Cardiac fibroblast (primary cell): ENCODE data around the gene ZSWIM2.

Source experiments
- DNase-seq, 2 donors: peaks; one replicate each; pipeline versions ENCODE4 v3.0.0 to v3.0.0-alpha.2; 2010; ENCODE audit warnings: low read depth in 2 of 2
- H3K4me3 ChIP-seq, 2 donors: replicated peaks in 1 of 2; 1 replicate in 1 of 2; 2 replicates in 1 of 2; pipeline ENCODE4 v1.5.1; 2011; ENCODE audit warnings: low read depth in 2 of 2, low read length in 2 of 2, mild to moderate bottlenecking in 2 of 2, moderate library complexity in 1 of 2
- TF ChIP-seq, protein P1 (sequence below): IDR thresholded peaks from one replicate; pipeline ENCODE4 v1.5.1; 2011; ENCODE audit warnings: low read depth, mild to moderate bottlenecking, low read length, inconsistent platforms

ZSWIM2 gene

DNA sequence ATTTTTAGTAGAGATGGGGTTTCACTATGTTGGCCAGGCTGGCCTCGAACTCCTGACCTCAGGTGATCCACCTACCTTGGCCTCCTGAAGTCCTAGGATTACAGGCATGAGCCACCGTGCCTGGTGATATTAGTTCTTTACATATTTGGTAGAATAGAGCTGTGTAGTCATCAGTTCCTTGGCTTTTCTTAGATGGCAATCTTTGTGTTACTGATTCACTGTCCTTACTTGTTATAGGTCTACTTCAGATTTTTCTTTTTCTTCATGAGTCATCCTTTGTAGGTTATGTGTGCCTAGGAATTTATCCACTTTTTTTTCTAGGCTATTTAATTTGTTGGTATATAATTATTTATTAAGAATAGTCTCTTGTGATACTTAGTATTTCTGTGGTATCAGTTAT, 30.3 kb upstream of the ZSWIM2 start:
- TF ChIP-seq, protein P1, sequence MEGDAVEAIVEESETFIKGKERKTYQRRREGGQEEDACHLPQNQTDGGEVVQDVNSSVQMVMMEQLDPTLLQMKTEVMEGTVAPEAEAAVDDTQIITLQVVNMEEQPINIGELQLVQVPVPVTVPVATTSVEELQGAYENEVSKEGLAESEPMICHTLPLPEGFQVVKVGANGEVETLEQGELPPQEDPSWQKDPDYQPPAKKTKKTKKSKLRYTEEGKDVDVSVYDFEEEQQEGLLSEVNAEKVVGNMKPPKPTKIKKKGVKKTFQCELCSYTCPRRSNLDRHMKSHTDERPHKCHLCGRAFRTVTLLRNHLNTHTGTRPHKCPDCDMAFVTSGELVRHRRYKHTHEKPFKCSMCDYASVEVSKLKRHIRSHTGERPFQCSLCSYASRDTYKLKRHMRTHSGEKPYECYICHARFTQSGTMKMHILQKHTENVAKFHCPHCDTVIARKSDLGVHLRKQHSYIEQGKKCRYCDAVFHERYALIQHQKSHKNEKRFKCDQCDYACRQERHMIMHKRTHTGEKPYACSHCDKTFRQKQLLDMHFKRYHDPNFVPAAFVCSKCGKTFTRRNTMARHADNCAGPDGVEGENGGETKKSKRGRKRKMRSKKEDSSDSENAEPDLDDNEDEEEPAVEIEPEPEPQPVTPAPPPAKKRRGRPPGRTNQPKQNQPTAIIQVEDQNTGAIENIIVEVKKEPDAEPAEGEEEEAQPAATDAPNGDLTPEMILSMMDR: no peak
- no peak overlapping the region for H3K4me3 ChIP-seq
- DNase-seq: peak in 1 of 2 donors; percentile 22

DNA sequence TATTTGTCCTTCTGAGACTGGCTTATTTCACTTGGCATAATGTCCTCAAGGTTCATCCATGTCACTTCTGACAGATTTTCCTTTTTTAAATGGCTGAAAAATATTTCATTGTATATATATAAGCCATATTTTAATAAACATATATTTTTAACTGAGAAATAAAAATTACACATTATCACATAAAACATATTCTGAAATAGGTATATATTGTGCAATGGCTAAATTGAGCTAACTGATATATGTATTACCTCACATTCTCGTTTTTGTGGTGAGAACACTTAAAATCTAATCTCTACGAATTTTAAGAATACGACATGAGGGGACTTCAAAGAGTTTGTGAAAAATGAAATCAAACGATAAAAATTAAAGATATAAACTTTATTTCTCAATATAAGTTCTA, 25.7 kb upstream of the ZSWIM2 start:
- H3K4me3 ChIP-seq: no peak overlapping the region
- TF ChIP-seq, protein P1: no peak
- DNase-seq: no peak

DNA sequence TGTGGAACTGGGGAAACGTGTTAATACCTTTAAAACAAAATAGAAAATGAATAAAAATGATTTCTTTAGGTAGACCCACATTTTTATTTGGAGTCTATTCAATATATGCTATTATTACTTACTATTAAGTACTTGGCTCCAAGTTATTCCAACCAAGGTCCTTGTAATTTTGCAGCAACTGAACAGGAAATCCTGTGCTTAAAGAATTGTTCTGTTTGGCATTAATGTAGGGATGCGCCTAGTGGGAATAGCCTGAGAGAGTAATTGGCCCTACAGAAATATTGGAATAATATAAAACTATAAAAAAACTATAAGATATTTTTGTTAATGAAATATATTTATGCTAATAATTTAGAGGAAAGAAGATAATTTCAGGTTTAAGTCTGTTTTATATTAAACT, 22.9 kb upstream of the ZSWIM2 start:
- no peak overlapping the region for H3K4me3 ChIP-seq
- TF ChIP-seq, protein P1: no peak
- DNase-seq: no peak

DNA sequence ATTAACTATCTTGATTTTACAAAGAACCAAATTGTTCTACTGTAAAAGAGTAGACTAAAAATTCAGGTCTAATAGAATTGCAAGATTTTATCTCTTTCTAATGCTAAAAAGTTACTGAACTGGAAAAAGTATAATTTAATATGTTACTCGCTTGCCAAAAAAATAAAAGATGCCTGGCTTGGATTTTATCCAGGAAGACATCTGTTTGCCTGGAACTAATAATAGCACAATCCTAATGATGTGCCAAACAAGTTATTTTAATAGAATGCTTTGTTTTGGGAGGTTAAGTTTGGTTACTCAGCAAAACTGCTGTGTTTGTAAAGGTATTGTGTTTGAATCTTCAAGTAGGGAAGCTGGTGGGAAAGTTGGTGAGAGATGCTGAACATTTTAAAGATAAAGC, 19.4 kb upstream of the ZSWIM2 start:
- H3K4me3 ChIP-seq: no peak overlapping the region
- peak; percentile 33 to 55 for DNase-seq
- TF ChIP-seq, protein P1: no peak

DNA sequence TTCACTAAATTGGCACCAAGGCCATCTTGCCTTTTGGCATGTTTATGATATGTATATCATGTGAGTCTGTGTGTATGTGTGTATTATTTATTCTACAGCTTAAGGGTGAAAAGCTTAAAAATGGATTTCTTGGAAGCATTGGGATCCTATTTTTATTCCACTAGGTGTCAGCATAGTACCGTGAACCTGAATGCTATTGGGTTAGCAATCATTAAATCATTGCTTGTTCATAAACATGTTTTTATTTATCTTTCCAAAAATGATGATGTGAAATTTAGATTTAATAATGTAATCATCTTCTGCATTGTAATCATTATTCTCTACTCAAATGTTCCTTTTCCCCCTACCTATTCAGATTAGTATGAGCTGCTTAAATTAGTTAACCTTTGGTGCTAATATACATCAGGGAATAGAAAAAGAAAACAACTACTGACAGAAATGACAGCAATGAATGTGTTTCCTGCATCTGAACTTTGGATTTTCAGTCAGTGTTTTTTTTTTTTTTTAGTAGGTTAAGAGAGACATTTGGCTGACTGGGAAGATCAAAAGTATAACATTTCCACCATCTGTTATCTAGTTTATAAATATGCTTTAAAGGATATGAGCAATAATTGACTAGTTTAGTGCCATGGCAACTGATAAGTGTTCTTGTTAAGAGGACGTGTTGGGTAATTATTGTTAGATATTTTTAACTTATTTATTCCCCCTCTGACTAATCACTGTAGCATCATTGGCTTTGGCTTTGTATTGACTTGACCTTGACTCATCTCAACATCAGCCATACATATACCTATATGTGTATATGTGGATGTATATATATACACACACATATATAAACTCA, 14.1 kb upstream of the ZSWIM2 start:
- DNase-seq: peak; percentile 60 to 75
- TF ChIP-seq, protein P1: peak; percentile 64

GRCh38 chr2:186855216-186855615, 6.2 kb upstream of the ZSWIM2 start:
- no peak overlapping the region for H3K4me3 ChIP-seq
- TF ChIP-seq, protein P1: no peak
- DNase-seq: no peak

More for the DNA sequence above, 14.1 kb upstream of the ZSWIM2 start:
- H3K4me3 ChIP-seq: no peak overlapping the region
